ENCODE results near the gene ZIK1.

GRCh38 chr19:57572415-57572947, 11.5 kb upstream of the ZIK1 start:
- no peak for TF ChIP-seq CTCF (IDR thresholded peaks at IDR 0.05; ENCODE audit: low read depth, low read length)
- TF ChIP-seq EZH2phosphoT487 (IDR thresholded peaks at IDR 0.05; ENCODE audit: low read depth): no peak

Data from OCI-LY3 (cell line).